Measurements from ENCODE around the gene PTGDS. TPM values are rescaled to one million over a fixed set of nuclear protein-coding genes. Genes with fewer than 3 reads are reported as not detected.

Gene PTGDS
- total RNA-seq, 1 donor from 2014 or later: 477 TPM

DNA sequence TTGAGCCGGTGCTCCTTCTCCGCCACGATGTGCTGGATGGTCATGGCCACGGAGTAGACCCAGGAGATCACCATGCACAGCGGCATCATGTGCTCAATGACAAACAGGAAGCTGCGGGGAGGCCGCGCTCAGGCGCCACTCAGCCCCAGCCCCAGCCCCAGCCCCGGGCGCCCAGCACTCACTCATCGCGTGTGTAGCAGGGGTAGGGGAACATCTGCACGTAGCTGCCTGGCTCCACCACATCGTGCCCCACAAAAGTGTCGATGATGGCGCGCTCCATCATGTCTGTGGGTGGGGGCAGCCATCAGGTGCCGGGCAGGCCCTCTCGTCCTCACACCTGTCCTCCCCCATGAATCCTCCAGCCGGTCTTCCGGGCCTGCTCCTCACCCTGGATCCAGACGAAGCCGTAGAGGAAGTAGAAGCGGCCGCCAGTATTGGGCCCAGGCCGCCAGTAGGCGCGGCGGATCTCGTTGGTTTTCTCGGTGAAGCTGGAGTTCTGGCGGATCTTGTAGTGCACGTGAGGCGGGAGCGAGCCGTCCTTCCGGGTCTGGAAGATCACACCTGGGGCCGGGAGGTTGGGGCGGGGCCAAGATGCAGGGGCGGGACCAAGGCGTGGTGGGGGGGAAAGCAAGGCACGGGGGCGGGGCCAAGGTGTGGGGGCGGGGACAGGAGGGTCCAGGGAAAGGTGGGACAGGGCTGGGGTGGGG, 40.6 kb downstream of the PTGDS start:
- Histone ChIP-seq H3K27me3 (no peaks in the 10 kb centered on the region), H3K9me3 (no peaks in the 10 kb centered on the region), H3K36me3 (peaks cover 11% of the 10 kb centered on the region), H3K27ac (no peak overlapping the region), H3K4me1 (no peaks in the 10 kb centered on the region), H3K4me3 (no peak overlapping the region)
- intact Hi-C loops (cut with DNase I): no loop called here
- DNase-seq (no peak), ATAC-seq (no peak)
- TF ChIP-seq CTCF (IDR thresholded peaks at IDR 0.05): no peak

DNA sequence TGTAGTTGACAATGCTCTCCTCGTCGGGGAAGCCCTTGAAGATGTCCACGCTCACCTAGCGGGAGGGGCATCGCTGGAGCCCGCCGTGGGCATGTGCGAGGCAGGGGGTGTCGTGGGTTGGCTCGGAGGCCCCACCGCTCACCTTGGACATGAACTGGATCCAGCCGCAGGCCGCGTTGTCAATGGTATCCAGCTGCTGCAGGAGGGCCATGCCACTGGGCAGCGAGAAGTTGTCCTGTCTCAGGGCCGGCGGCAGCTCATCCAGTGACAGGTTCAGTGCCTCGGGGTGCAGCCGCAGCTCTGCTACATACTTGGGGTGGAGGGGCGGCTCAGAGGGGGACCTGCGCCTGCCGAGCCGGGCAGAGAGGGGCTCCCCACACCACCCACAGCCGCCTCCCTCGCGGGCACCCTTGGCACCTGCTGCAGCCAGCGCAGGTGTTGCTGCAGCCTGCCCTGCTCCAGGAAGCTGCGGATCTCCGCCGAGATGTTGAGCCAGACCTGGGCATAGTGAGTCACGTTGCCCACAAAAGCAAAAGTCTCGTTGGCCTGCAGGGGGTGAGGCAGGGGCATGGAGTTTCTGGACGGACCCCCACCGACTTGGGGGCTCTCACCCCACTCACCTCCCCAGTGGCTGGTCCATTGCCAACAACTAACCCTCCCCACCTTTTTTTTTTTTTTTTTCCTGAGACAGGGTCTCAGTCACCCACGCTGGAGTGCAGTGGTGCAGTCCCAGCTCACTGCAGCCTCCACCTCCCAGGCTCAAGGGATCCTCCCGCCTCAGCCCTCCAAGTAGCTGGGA, 41.7 kb downstream of the PTGDS start:
- ATAC-seq (no peak), DNase-seq (no peak)
- peaks cover 11% of the 10 kb centered on the region for H3K36me3 ChIP-seq
- no peak for TF ChIP-seq CTCF (IDR thresholded peaks at IDR 0.05)
- H3K4me3 ChIP-seq: no peak overlapping the region
- no peak overlapping the region for H3K27ac ChIP-seq
- intact Hi-C loops (cut with DNase I): no loop called here
- H3K27me3 ChIP-seq: no peaks in the 10 kb centered on the region
- H3K4me1 ChIP-seq: no peaks in the 10 kb centered on the region
- no peaks in the 10 kb centered on the region for H3K9me3 ChIP-seq

- no peak overlapping the region for H3K4me3 ChIP-seq
- intact Hi-C loops (cut with DNase I): no loop called here
- H3K4me1 ChIP-seq: no peaks in the 10 kb centered on the region
- TF ChIP-seq CTCF (IDR thresholded peaks at IDR 0.05): no peak
- no peak for DNase-seq
- H3K9me3 ChIP-seq: no peaks in the 10 kb centered on the region
- ATAC-seq: no peak
- H3K27me3 ChIP-seq: no peaks in the 10 kb centered on the region
- H3K36me3 ChIP-seq: peaks cover 11% of the 10 kb centered on the region
- H3K27ac ChIP-seq: no peak overlapping the region
Observed at GRCh38 chr9:137019891-137020683, 42.8 kb downstream of the PTGDS start.

DNA sequence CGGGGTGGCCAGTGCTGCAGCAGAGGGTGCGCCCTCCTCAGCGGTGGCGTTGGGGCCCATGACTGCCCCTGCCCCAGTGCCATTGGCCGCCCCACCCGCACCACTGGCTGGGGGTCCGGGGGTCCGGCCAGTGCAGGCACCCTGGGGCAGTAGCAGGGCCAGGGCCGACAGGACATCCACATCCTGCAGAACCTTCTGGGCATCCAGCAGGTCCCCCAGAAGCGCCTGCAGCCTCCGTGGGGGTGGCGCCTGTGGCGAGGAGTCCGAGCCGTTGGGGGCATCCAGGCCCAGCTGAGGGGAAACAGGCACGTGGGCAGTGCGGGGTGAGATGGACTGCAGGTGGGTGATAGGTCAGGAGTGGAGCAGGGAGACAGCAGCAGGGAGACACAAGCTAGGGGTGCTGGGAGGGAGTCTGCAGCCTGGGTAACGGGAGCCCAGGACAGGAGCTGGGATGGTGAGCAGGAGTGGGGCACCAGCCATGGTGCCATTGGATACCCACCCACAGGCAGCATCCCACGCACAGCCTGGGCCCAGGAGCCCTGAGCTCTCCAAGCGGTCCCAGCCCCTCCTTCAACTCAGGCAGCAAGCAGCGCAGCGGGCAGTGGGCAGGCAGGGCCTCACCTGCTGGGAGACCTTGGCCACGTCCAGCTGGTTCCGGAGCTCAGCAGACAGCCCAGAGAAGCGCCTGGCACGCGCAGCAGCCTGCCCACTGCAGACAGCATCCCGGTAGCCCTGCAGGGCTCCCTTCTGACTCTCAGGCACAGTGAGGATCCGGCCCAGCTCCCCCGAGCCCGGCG, 43.7 kb downstream of the PTGDS start:
- no peak overlapping the region for H3K27ac ChIP-seq
- TF ChIP-seq CTCF (IDR thresholded peaks at IDR 0.05): no peak
- H3K9me3 ChIP-seq: no peaks in the 10 kb centered on the region
- no peaks in the 10 kb centered on the region for H3K4me1 ChIP-seq
- no peak for ATAC-seq
- no peak for DNase-seq
- no peaks in the 10 kb centered on the region for H3K27me3 ChIP-seq
- peaks cover 5% of the 10 kb centered on the region for H3K36me3 ChIP-seq
- no peak overlapping the region for H3K4me3 ChIP-seq
- intact Hi-C loops (cut with DNase I): no loop called here

DNA sequence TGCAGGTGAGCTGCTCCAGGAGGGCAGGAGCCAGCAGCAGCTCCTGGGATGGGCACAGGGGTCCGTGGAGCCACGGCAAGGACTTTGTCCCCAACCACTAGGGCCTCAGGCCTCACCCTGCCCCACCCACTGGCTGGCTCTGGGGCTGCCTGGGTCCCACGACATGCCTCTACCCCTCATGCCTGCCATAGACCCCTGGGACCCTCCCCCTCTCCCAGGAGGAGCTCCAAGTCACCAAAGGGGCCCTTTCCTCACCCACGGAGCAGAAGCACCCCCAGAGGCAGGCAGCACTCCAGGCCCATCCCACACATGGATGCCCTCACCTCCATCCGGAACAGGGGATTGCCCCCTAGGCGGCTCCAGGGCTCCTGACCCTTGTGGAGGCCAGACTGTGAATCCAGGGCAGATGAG, 44.3 kb downstream of the PTGDS start:
- TF ChIP-seq CTCF (IDR thresholded peaks at IDR 0.05): no peak
- intact Hi-C loops (cut with DNase I): no loop called here
- H3K36me3 ChIP-seq: no peaks in the 10 kb centered on the region
- ATAC-seq: no peak
- no peaks in the 10 kb centered on the region for H3K27me3 ChIP-seq
- H3K27ac ChIP-seq: no peak overlapping the region
- H3K4me3 ChIP-seq: no peak overlapping the region
- H3K9me3 ChIP-seq: no peaks in the 10 kb centered on the region
- DNase-seq: no peak
- H3K4me1 ChIP-seq: peaks cover 3% of the 10 kb centered on the region

All from upper lobe of right lung (tissue), 1 donor.